GM18498 (cell line): Measurements from ENCODE around the gene ATXN7.

Experiments
- ATAC-seq: cut with Tn5 transposase; IDR thresholded peaks from one replicate; pipeline ENCODE4 v1.9.1; 2021; ENCODE audit warnings: mild to moderate bottlenecking, moderate library complexity; ENCODE audit not compliant: unreplicated experiment

Gene ATXN7

GRCh38 chr3:63863150-63864007, at the start of gene ATXN7, which contains the start of gene THOC7:
Gene ATXN7, plus strand, starts transcription at chr3:63863867. Its CDS starts 48,732 bp downstream, at chr3:63912599.
Gene THOC7, minus strand, starts transcription at chr3:63863805. Its CDS starts 15 bp downstream, at chr3:63863790.
- ATAC-seq = peak; percentile 78

- no peak for ATAC-seq
Measured at GRCh38 chr3:63814237-63814636, 49.4 kb upstream of the ATXN7 start.

DNA sequence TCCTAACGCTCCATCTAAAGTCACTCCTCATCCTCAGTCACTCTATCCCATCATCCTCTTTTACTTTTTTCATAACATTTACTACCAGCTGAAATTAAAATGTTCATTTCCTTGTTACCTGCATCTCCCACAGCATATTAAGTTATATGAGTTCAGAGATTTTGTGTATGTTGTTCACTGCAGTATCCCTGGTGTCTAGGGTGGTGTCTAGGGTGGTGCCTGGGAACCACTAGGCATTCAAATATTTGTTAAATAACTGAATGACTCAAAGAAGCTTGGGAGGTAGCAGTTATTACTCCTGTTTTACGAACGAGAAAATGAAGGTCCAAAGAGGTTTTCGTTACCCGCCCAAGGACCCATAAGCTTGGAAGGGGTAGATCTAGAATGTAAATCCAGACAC, 46.4 kb upstream of the ATXN7 start:
- ATAC-seq = no peak

- peak; percentile 74 for ATAC-seq
Measured at GRCh38 chr3:63818282-63819150, 45.2 kb upstream of the ATXN7 start.

DNA sequence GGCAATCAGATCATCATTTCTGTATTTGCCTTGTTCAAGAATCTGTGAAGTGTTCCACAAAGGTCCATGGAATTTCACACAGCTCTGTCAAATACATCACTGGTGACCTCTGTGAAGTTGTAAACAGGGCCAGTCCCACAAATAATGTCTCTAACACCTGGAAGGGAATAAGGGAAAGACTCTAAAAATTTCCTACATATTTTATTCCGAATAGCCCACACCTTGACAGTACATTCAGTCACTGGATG, 44.6 kb upstream of the ATXN7 start, which contains the start of gene C3orf49:
Gene C3orf49 (plus strand): TSS at position 149 of the 248 bp plus-strand sequence. CDS start 173 bp downstream, outside the sequence.
- no peak for ATAC-seq

GRCh38 chr3:63824309-63824708, 39.4 kb upstream of the ATXN7 start:
- no peak for ATAC-seq

DNA sequence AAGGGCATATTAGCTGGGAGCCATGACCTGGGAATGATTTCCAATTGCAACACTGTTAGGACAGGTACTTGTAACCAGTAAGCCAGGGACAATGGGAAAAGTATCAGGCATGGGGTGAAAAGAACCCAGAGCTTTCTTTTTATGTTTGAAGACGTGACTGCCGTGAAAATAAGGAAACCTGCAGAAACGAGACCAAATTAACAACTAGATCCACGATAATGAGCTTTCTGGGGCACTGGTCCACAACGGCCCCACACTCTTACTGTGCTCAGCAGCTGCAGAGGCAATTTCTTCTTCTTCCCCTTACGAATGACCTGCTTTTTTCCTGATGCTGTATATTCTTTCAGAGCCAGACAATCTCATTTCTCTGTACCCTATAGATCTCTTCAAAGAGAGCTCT, 33.1 kb upstream of the ATXN7 start:
- no peak for ATAC-seq

DNA sequence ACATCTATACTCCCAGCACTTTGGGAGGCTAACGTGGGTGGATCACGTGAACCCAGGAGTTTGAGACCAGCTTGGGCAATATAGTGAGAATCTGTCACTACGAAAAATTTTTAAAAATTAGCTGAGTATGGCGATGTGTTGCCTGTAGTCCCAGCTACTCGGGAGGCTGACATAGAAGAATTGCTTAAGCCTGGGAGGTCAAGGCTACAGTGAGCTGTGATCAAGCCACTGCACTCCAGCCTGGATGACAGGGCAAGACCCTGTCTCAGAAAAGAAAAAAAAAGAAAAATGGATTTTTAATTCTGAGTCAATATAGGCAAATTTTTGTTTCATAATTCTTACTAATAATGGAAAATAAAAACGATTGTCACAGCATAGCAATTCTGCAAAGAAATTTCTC, 31.3 kb upstream of the ATXN7 start:
- no peak for ATAC-seq

DNA sequence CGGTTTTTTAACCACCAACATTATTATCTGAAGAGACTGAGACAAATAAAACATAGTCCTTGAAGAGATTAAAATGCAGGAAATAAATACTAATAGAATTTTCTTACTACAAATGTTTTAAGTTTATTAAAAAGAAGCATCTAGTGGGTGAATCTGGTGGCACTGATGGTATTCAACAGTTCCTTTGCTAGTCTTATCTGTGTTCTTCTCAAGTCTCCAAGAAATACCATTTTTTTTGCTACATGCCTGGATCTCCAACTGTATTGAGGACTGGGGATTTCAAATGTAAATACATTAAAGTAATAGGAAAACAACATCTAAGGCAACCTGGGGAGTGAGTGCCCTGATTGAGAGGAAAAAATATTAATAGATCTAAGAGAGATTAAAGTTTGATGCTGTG, 22.0 kb upstream of the ATXN7 start:
- no peak for ATAC-seq

- no peak for ATAC-seq
Measured at GRCh38 chr3:63842127-63842526, 21.5 kb upstream of the ATXN7 start.

- ATAC-seq = no peak
Measured at GRCh38 chr3:63845215-63845614, 18.5 kb upstream of the ATXN7 start.

- ATAC-seq = no peak
Measured at GRCh38 chr3:63847718-63848450, 15.8 kb upstream of the ATXN7 start.

DNA sequence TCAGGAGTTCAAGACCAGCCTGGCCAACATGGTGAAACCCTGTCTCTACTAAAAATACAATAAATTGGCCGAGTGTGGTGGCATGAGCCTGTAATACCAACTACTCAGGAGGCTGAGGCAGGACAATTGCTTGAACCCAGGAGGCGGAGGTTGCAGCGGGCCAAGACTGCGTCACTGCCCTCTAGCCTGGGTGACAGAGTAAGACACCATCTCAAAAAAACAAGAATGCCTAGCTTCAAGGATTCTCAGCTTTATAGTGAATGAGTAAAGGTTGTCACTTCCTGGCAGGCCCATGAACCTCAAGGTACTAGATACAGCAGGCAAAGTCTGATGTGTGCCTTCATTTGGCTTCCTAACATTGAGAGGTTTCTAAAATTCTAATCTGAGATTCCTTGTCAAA, 14.5 kb upstream of the ATXN7 start:
- no peak for ATAC-seq

GRCh38 chr3:63851287-63851686, 12.4 kb upstream of the ATXN7 start:
- no peak for ATAC-seq

DNA sequence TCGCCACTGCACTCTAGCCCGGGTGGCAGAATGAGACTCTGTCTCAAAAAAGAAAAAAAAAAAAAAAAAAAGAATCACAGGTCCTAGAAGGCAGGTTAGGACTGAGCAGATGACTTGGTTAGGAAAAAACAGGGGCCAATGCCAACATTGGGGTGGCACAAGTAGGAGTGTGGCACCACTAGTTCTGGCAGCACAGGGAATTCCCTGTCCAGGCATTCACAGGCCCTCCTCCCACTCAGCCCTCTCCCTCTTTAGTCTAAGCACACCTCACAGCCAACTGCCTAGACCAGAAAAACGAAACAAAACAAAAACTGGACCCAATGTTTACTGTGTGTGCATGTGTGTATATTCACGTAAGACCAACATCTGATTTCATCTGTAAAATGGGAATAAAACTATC, 10.6 kb upstream of the ATXN7 start:
- no peak for ATAC-seq

DNA sequence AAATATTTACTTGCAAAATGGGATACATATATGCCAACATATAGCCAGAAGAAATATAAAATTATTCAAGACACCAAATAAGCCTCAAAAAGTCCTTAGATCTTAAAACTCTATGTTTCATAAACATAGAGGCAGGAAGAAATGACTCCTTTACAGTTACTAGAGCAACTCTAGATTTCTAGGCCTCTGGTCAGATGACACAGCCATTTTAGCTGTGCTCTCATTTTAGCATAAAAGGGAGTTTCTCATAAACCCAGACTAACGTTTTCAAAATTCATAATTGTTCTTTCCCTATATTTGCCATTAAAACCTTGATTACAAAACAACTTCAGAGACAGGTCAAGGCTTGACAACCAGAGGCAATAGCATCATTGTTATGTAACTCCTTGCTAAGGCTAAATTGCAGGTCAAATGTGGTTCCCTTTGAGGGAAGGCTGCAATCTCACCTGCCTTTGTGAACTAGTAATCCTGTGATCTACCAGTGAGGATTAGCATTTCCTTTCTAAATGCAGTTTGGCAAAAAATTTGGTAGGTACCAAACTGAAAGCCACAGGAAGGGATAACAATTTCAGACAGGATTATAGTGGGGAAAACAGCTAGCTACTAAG, 8.2 kb upstream of the ATXN7 start:
- no peak for ATAC-seq

DNA sequence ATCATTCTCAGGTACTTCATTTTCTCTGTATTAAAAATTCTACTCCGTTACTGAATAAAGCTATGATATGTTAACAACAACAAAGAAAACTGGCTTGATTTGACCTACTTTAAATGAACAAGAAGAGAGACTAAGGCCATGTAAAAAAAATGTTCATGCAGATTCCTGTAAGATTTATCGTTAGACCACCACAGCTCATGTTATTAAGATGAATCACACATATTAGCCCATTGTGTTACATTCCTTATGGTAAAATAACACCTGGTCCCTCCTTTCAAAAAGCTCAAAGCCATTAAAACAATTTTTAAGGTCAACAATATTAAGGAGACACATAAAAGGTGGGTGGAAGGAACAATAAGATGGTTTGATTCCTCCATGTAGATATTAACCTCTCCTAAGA, 6.4 kb upstream of the ATXN7 start:
- no peak for ATAC-seq

DNA sequence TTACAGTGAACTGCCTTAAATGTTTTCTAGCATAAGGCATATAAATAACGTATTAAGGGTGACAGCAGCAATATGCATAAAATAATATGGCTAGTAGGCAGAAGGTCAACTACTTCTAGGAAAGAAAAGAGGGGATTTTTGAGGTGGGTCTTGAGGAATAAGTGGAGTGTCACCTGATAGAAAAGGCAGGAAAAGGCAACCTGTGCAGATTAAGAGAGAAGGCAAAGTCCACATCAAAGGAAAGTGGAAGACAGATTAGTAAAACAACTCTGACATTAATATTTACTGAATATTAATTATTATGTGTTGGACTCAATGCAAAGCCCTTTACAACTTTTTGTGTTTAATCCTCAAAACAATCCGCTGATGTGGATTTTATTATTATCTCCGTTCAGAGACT, 2.9 kb upstream of the ATXN7 start:
- ATAC-seq = no peak

- ATAC-seq = no peak
Measured at GRCh38 chr3:63861306-63861705, 2.4 kb upstream of the ATXN7 start.

GRCh38 chr3:63862804-63863149, 890 bp upstream of the ATXN7 start:
- no peak for ATAC-seq
